Hepatocyte (in vitro differentiated cells): ENCODE results near the gene TTLL10. TPM values are rescaled to one million over a fixed set of nuclear protein-coding genes. Genes with fewer than 3 reads are reported as not detected.

Experiments
- DNase-seq: peaks from one replicate; pipeline ENCODE4 v3.0.0-alpha.2; 2016; ENCODE audit warnings: low spot score
- H2AFZ ChIP-seq: fragments of 200-600 bp; sonication (generic); 2 replicates; pipeline ENCODE4 v1.6.0; 2016; ENCODE audit warnings: antibody characterized with exemption, mild to moderate bottlenecking
- H3K27ac ChIP-seq: fragments of 200-600 bp; sonication (generic); 2 replicates; pipeline ENCODE4 v1.5.1; 2016; ENCODE audit warnings: mild to moderate bottlenecking
- H3K27me3 ChIP-seq: fragments of 200-600 bp; sonication (generic); 2 replicates; pipeline ENCODE4 v1.6.1; 2016
- H3K36me3 ChIP-seq: fragments of 200-600 bp; sonication (generic); replicated peaks from 2 replicates; pipeline ENCODE4 v1.5.1; 2016; ENCODE audit warnings: low read depth; ENCODE audit not compliant: insufficient read depth
- H3K4me1 ChIP-seq: fragments of 200-600 bp; sonication (generic); 2 replicates; pipeline ENCODE4 v1.5.1; 2016; ENCODE audit warnings: mild to moderate bottlenecking, moderate library complexity; ENCODE audit not compliant: insufficient read depth
- H3K4me2 ChIP-seq: fragments of 200-600 bp; sonication (generic); 2 replicates; pipeline ENCODE4 v1.6.0; 2016
- H3K4me3 ChIP-seq: fragments of 200-600 bp; sonication (generic); 2 replicates; pipeline ENCODE4 v1.5.1; 2016; ENCODE audit warnings: mild to moderate bottlenecking
- H3K79me2 ChIP-seq: fragments of 200-600 bp; sonication (generic); 2 replicates; pipeline ENCODE4 v1.6.0; 2017; ENCODE audit warnings: mild to moderate bottlenecking
- H3K9me2 ChIP-seq: fragments of 200-600 bp; sonication (generic); replicated peaks from 2 replicates; pipeline ENCODE4 v1.6.0; 2017; ENCODE audit warnings: mild to moderate bottlenecking; ENCODE audit not compliant: insufficient read depth
- H3K9me3 ChIP-seq: fragments of 200-600 bp; sonication (generic); 2 replicates; pipeline ENCODE4 v1.5.1; 2016; ENCODE audit warnings: low read depth, mild to moderate bottlenecking
- H4K20me1 ChIP-seq: fragments of 200-600 bp; sonication (generic); 2 replicates; pipeline ENCODE4 v1.6.0; 2016; ENCODE audit warnings: mild to moderate bottlenecking; ENCODE audit not compliant: insufficient read depth, poor library complexity, severe bottlenecking
- CTCF ChIP-seq: fragments of 200-600 bp; sonication (generic); IDR thresholded peaks from 2 replicates; pipeline ENCODE4 v1.5.1; 2016; ENCODE audit warnings: antibody characterized with exemption, mild to moderate bottlenecking; ENCODE audit not compliant: poor library complexity
- EZH2 ChIP-seq: fragments of 200-600 bp; sonication (generic); IDR thresholded peaks from 2 replicates; pipeline ENCODE4 v1.6.1; 2016; ENCODE audit warnings: antibody characterized with exemption, mild to moderate bottlenecking, borderline replicate concordance
- EZH2phosphoT487 ChIP-seq: fragments of 200-600 bp; sonication (generic); IDR thresholded peaks from one replicate; pipeline ENCODE4 v1.6.1; 2018; ENCODE audit warnings: antibody characterized with exemption, mild to moderate bottlenecking, low read depth, moderate library complexity; ENCODE audit not compliant: unreplicated experiment, severe bottlenecking
- WGBS: methylation state at CpG from one replicate; pipeline ENCODE4 v1.1.6; 2016; ENCODE audit warnings: low lambda C conversion rate; ENCODE audit errors: missing lambda C conversion rate; 5-methylcytosine and 5-hydroxymethylcytosine counted together
- polyA plus RNA-seq: library from polyadenylated mRNA; unstranded; fragments of >200 nt; fragmentation: Nextera tagmentation; extraction: Ambion mirVana; gene quantifications from 2 replicates; pipeline ENCODE4 v1.2.1, GENCODE V29; 2016
- total RNA-seq: library from RNA; depleted of rRNA; stranded (reverse); fragments of >200 nt; gene quantifications from 2 replicates; pipeline ENCODE4 v1.2.3, GENCODE V29; 2014

The TTLL10 gene
- total and polyA plus RNA-seq, 2 experiments from 2014 or later = 0.69 TPM; not detected in 1

GRCh38 chr1:1165900-1166421, 7.7 kb upstream of the TTLL10 start:
- Histone ChIP-seq H3K36me3 (no peaks in the 10 kb centered on the region), H3K4me3 (no peak overlapping the region), H3K4me1 (peaks cover 12% of the 10 kb centered on the region), H4K20me1 (peaks cover 43% of the 10 kb centered on the region), H3K4me2 (peak overlapping the region; percentile 87), H2AFZ (no peak overlapping the region), H3K9me2 (no peaks in the 10 kb centered on the region), H3K27me3 (no peaks in the 10 kb centered on the region), H3K9me3 (no peaks in the 10 kb centered on the region), H3K79me2 (peaks cover 54% of the 10 kb centered on the region), H3K27ac (peak overlapping the region; percentile 63)
- WGBS = 59% methylated on average over 16 of the region's 23 CpGs
- TF ChIP-seq EZH2phosphoT487 = no peak
- TF ChIP-seq CTCF = no peak
- no peak for TF ChIP-seq EZH2
- no peak for DNase-seq

- H3K36me3 ChIP-seq = no peaks in the 10 kb centered on the region
- H2AFZ ChIP-seq = no peak overlapping the region
- H3K9me2 ChIP-seq = no peaks in the 10 kb centered on the region
- H3K79me2 ChIP-seq = peaks cover 54% of the 10 kb centered on the region
- peaks cover 43% of the 10 kb centered on the region for H4K20me1 ChIP-seq
- no peak overlapping the region for H3K4me3 ChIP-seq
- no peaks in the 10 kb centered on the region for H3K27me3 ChIP-seq
- H3K9me3 ChIP-seq = no peaks in the 10 kb centered on the region
- TF ChIP-seq CTCF (no peak), EZH2phosphoT487 (no peak), EZH2 (no peak)
- WGBS = 84% methylated on average over 23 of the region's 44 CpGs
- DNase-seq = no peak
- peaks cover 12% of the 10 kb centered on the region for H3K4me1 ChIP-seq
- H3K4me2 ChIP-seq = peak overlapping the region; percentile 87
- H3K27ac ChIP-seq = no peak overlapping the region
Measured at GRCh38 chr1:1166642-1167397, 6.9 kb upstream of the TTLL10 start.

- H3K79me2 ChIP-seq = peaks cover 54% of the 10 kb centered on the region
- no peak for DNase-seq
- H4K20me1 ChIP-seq = peaks cover 43% of the 10 kb centered on the region
- no peak overlapping the region for H3K4me2 ChIP-seq
- H2AFZ ChIP-seq = no peak overlapping the region
- H3K36me3 ChIP-seq = no peaks in the 10 kb centered on the region
- no peak overlapping the region for H3K27ac ChIP-seq
- TF ChIP-seq EZH2phosphoT487 = no peak
- no peak for TF ChIP-seq EZH2
- TF ChIP-seq CTCF = no peak
- H3K9me2 ChIP-seq = no peaks in the 10 kb centered on the region
- no peaks in the 10 kb centered on the region for H3K9me3 ChIP-seq
- 88% methylated on average over 15 of the region's 20 CpGs for WGBS
- H3K4me3 ChIP-seq = no peak overlapping the region
- H3K27me3 ChIP-seq = no peaks in the 10 kb centered on the region
- peaks cover 12% of the 10 kb centered on the region for H3K4me1 ChIP-seq
Measured at GRCh38 chr1:1167398-1167821, 6.3 kb upstream of the TTLL10 start.
